Measurements from ENCODE around the gene ZNF784.
"Not testable (repeated sequence)": the region's sequence is repeated elsewhere in the genome, so short reads cannot be mapped to it uniquely, and the experiment has no call there.

Gene ZNF784

DNA sequence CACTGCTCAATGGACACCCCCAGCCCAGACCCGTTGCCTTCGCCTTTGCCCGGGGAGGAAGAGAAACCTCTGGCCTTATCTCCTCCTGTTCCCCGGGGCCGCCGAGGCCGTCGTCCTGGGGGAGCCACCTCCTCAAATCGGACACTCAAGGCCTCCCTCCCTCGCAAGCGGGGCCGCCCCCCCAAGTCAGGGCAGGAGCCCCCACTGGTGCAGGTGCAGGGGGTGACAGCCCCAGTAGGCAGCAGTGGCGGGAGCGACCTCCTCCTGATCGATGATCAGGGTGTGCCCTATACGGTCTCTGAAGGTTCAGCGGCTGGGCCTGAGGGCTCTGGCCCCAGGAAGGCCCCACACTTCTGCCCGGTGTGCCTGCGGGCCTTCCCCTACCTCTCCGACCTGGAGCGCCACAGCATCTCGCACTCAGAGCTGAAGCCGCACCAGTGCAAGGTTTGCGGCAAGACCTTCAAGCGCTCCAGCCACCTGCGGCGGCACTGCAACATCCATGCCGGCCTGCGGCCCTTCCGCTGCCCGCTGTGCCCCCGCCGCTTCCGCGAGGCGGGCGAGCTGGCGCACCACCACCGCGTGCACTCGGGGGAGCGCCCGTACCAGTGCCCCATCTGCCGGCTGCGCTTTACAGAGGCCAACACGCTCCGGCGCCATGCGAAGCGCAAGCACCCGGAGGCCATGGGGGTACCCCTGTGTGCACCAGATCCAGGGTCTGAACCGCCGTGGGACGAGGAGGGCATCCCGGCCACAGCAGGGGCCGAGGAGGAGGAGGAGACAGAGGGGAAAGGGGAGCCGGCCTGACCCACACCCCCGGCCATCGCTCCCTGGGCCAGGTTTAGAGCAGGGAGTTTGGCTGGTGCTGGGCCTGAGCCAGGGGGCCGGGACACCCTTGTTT, 22.0 kb downstream of the ZNF784 start:
- no peak for DNase-seq

DNA sequence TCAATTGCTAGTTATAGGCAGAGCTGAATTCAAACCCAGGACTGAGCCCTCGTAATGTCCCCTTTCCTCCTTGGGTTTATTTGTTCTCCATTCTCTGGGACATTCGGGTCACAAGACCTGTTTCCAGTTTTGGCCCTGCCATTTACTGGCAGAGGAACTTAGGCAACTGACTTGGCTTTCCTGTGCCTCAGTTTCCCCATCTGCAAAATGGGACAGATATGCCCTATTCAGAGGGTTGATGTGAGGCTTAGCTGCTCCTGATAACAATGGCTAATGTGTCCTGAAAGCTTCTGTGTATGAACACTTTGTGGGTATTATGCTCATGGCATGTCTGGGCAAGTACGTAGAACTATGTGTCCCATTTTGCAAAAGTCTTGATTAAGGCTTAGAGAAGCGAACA, 23.3 kb downstream of the ZNF784 start:
- no peak for DNase-seq

GRCh38 chr19:55600662-55601028, 23.7 kb downstream of the ZNF784 start:
- no peak for DNase-seq

GRCh38 chr19:55599842-55600661, 24.3 kb downstream of the ZNF784 start, which contains the start of gene ZNF524:
Gene ZNF524 (plus strand): TSS chr19:55600288. CDS start chr19:55602113, 1,825 bp downstream.
- peak; percentile 89 for DNase-seq

DNA sequence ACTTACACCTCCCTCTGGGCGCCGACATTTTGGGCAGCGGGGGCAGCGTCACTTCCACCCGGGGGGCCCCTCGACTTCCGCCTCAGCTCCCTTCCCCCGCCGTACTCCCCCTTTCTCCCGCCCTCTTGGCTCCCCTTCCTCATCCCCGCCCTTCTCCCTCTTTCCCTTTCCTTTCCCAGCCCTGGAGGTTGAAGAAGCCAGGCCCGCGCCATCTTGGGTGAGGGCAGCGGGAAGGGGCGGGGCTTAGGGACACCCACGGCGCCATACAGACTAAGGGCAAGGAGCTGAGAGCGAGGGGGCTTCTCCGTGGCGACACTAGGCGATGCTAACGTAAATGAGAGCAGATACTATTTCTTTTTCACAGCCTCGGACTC, 24.9 kb downstream of the ZNF784 start, which contains the start of gene FIZ1:
Gene FIZ1, minus strand, starts transcription at position 50 of the 374 bp plus-strand sequence. CDS start 1,652 bp downstream, outside the sequence.
- peak; percentile 100 for DNase-seq

DNA sequence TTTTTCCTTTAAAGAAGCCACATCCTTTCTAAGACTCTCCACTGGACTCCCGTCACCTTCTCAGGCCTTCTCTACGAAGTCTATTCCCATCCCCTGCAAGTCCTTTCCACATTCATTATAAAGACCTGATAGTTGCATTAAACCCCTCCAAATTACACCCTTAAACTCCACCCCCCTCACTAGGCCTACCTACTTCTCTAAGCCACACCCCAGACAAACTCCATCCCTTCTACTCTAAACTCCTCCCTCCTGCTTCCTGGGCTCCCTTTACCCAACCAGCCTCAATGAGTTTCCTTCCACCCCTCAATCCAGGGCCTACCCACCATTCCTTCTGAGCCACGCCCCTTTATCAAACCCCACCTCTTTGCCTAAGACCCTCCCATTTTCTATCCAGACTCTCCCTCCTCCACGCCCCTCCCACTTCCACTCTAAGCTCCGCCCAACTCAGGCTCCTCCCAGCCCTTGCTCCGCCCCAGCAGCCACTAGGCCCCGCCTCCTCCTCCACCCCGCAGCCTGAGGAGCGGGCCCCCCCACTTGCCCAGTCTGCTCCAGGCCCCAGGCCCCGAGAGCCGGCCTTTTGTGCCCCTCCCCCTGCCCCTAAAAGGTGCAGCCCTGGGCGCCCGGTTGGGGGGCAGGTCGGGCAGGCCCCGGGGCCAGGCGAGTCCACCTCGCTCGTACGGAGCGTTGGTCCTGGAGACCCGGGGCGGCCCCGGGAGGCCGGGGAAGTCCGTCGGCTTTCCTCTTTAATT, 25.5 kb downstream of the ZNF784 start:
- peak; percentile 97 for DNase-seq

DNA sequence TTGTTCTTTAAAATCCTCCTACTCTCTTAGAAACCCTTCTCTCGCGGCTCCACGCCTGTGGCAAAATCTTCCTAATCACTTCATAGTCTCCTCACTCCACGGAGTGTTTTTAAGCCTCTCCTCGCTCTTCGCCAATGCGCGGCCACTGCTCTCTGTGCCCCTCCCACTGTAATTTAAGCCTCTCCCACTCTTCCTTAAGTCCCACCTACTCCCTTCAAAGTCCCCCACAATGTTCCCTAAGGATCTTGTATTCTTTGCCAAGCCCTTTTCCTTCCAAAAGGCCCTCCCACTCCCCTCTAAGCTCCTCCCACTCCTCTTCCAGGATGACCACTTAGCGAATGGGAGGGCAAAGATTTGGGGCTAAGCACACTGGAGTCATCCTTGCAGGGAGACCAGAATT, 26.3 kb downstream of the ZNF784 start:
- no peak for DNase-seq

DNA sequence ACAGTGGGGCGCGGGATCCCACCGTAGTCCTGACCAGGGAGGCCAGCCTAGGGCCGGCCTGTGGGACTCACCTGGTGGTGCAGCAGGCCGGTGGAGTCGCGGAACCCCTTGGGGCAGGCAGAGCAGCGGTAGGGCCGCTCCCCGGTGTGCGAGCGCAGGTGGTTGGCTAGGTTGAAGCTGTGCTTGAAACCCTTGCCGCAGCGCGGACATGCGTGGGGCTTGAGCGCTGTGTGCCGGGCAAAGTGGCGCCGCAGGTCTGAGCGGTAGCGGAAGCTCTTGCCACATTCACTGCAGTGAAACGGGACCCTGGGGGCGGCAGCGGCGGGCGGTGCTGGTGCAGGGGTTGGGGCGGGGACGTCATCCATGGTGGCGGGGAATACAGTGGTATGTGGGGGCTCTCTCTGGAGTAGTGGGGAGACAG, 26.9 kb downstream of the ZNF784 start:
- no peak for DNase-seq

GRCh38 chr19:55596304-55596703, 28.1 kb downstream of the ZNF784 start:
- DNase-seq = no peak

- DNase-seq = no peak
These were observed 29.3 kb downstream of the ZNF784 start for GRCh38 chr19:55594996-55595545.

GRCh38 chr19:55593096-55593772, 31.1 kb downstream of the ZNF784 start:
- DNase-seq = no peak

- no peak for DNase-seq
These were observed 31.8 kb downstream of the ZNF784 start for GRCh38 chr19:55592391-55593090.

DNA sequence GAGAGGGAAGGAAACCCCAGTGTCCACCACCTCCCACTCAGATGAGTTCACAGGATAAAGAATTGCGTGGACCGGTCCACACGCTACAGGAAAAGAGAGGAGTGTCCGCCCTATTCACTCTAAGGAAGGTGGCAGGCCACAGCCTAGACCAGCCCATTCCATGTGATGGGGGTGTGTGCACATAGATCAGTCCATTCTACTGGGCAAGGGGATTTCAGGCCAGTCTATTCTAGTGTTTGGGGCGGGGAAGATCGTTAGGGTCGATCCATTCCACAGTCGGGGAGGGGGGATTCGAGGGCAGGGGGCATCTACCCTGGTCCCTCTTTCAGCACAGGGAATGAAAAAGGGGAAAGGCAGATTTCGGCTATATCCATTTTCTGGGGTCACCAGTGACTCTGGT, 32.8 kb downstream of the ZNF784 start:
- DNase-seq = no peak

DNA sequence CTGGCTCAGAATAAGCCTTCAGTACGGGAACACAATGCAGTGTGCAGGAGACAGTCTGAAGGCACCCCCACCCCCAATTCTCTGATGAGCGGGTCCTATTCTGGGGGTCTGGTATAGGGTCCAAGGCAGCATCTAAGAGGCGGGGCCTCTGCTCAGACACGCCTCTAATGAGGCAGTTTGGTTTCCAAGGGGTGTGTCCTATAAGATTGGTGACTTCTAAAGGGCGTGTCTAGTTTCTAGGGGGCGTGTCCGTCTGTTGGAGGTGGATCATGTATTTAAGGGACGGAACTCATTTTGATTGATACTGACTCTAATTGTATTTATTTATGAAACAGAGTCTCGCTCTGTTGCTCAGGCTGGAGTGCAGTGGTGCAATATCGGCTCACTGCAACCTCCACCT, 33.7 kb downstream of the ZNF784 start:
- no peak for DNase-seq

DNA sequence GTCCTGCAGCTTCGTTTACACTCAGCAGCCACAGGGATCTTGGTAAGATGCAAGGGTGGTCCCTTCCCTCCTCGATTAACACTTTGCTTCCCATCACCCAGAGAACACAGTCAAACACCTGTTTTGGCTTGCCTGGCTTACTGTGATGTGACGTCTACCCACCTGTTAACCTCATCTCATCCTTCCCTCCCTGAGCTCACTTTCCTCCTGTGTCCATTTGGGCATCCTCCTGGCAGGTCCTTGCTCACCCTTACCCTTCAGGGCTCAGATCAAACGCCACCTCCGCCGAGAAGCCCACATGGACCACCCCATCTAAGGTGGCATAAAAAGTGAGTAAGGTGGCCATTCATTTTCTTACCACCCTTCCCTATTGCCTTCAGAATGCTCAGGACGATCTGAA, 34.3 kb downstream of the ZNF784 start:
- DNase-seq = no peak

DNA sequence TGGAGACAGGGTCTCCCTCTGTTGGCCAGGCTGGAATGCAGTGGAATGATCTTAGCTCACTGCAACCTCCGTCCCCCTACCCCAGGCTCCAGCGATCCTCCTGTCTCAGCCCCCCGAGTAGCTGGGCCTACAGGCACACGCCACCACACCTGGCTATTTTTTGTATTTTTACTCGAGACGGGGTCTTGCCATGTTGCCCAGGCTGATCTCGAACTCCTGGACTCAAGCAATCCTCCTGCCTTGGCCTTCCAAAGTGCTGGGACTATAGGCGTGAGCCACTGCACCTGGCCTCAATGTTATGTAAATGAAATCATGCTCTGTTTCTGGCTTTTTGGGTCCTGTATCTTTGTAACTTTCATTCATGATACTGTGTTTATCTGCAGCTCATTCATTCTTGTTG, 35.6 kb downstream of the ZNF784 start:
- no peak for DNase-seq

- DNase-seq = peak; percentile 89
These were observed 37.2 kb downstream of the ZNF784 start for GRCh38 chr19:55586976-55587668.

DNA sequence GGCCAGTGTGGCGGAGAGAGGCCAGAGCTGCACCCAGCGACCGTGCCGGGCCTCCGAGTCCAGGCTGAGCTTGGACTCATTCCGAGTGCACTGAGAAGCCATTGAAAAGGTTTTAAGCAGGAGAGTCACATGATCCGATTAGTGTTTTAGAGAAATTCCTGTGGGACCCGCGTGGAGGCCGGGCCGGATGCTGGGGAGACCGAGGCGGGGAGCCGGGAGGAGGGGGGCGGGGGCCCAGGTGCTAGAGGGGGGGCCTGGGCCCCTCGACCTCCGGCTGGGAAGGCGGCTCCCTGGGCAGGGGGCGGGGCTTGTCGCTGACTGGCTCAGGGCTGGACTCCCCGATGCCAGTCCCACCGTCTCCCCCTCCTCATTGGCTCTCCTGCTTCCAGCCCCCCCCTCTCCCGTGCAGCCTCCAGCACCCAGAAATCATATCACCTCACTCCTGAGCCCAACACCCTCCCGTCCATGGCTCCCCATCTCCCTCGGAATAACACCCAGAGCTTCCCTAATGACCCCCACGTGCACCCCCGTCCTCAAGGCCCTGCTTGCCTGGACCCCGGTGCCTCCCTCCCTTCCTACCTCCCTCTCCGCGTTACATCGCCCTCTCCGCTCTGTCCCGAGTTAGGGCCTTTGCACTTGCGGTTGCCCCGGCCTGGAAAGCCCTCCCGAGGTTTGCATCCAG, 38.6 kb downstream of the ZNF784 start:
- peak; percentile 79 for DNase-seq

DNA sequence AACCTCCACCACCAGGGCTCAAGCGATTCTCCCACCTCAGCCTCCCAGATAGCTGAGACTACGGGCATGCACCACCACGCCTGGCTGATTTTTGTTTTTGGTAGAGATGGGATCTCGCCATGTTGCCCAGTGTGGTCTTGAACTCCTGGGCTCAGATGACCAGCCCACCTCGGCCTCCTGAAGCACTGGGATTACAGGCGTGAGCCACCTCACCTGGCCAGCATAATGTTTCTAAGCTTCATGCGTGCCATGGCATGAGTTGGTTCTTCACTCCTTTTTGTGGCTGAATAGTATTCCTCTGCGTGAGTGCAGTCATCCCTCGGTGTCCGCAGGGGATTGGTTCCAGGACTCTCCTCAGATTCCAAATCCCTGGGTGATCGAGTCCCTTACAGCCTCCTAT, 39.5 kb downstream of the ZNF784 start:
- no peak for DNase-seq

- not testable (repeated sequence) for DNase-seq
These were observed 40.5 kb downstream of the ZNF784 start for GRCh38 chr19:55583897-55584296.
